GM21717 (cell line): Measurements from ENCODE around the gene MCEE.
"Not testable (repeated sequence)": the region's sequence is repeated elsewhere in the genome, so short reads cannot be mapped to it uniquely, and the experiment has no call there.

ENCODE experiments used
- ATAC-seq: cut with Tn5 transposase; IDR thresholded peaks from one replicate; pipeline ENCODE4 v1.9.1; 2021; ENCODE audit warnings: mild to moderate bottlenecking, moderate library complexity; ENCODE audit not compliant: unreplicated experiment

Gene MCEE

DNA sequence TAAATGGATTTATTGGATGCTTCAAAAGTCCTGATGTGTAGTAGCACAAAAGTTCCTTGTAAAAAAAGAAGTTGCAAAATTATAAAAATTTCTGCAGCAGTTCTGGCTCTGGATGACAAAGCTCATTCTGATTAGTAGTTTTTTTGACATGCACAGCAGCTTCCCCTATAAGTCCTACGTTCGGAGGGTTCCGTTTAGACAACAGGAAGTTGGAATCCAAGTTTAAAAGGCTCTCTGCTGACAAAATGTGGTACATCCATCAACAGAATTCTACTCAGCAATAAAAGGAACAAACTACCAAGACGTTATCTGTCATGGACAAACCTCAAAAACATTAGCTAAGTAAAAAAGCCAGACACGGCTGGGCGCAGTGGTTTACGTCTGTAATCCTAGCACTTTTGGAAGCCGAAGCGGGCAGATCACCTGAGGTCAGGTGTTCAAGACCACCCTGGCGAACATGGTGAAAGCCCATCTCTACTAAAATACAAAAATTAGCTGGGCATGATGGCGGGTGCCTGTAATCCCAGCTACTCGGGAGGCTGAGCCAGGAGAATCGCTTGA is 46.2 kb downstream of the MCEE start:
- ATAC-seq: not testable (repeated sequence)

DNA sequence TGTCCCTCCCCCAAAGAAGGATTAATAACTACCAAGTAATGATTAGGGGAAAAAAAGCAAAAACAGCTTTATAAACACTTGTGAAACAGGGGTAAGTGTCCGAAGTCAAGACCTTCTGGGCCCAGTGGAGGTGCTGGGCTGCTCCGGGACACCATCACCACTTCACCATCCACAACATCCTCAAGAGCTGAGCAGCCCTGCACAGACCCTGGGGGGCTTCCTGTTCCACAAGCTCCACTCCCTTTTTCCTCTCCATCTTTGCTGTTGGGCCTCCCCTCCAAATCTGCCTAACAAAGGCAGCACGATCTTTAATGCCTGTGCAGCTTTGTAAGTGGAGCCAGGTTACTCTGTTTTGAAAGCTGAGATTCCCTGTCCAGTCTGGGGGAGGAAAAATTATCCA is 46.7 kb downstream of the MCEE start:
- ATAC-seq: not testable (repeated sequence)

DNA sequence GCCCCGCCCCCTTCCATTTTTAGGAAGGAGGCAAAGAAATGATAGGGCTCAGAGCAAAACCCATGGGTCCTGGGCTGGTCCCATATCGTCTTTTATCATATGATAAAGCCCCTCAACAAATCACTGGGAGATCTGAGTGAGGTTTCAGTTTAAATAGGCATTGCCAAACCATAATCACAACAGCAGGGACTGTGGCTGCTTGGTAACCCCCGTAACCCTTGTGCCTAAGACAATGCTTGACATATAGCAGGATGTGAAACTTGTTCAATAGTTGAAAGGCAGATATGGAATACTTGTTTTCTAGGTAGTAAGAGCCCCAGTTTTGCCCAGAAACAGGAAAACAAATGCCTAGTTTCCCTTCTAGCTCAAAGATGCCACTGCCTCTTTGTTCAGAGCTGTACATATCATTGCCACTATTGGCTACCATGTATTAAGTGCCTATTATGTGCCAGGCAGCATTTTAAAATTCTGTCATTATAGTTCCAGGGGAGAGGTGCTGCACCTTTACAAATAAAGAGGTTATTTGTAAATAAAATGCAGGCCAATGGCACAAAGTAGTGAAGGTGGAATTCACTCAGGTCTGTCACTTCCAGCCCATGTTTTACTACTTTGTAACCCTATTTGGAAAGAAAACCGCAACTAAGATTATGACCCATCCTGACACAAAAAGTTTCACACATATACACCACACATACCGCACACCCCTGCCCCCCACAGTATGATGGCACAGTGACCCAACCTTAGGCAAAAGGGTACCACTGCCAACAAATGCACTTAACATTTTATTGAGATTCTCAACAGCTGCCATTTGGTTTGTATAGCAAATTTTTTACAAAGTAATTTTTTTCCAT is 47.4 kb downstream of the MCEE start:
- ATAC-seq: peak; percentile 44

DNA sequence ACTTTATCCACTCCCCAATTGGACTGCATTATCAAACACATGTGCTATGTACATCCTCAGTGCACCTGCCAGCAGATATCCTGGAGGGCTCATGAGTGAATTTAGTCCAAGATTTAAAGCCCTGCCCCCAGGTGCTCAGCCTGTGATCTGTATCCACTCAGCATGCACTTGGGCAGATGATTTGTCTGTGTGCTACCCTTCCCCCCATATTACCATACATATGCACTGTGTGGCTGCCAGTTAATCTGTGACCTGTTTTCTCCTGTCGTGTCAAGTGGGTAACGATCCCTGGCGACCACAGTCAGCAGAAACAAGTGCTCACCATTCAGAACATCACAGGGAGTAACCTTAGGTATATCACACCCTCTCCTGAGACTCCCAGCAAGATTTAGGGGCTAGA is 51.4 kb downstream of the MCEE start:
- ATAC-seq: no peak

DNA sequence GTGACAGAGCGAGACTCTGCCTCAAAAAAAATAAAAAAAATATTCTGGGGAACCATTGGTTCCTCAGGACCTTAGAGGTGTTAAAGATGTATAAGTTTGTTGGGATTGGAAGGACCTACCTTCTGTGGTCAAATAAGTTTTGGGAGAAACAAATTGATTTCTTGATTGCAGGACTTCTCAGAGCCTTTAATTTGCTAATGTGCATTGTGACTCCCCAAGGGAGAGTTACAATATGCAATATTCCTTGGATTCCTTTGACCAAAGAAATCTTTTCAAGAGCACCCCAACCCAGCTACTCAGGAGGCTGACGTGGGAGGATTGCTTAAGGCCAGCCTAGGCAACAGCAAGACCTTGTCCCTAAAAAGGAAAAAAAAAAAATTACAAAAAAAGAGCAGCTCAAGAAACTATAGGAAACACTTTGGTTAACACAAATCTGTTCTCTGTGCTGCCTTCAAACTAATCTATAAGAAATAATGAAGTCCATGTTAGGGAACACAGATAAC is 55.1 kb downstream of the MCEE start:
- no peak for ATAC-seq

DNA sequence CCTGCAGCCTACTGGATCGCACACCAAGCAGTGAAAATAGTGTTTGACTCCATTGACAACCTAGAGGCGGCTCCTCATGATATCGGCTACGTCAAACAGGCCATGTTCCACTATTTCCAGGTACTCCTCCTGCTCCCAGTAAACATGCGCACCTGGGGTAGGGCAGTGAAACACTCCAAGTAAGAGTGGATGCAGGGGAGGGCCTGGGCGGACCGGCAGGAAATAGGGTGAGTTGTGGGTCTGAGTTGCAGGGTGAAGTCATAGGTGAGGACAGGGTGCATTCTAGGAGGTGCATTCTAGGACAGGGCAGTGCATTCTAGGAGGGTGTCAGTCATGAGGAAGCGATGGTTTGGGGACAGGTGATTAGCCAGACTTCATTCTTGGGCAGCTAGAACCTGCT is 56.6 kb downstream of the MCEE start:
- no peak for ATAC-seq

DNA sequence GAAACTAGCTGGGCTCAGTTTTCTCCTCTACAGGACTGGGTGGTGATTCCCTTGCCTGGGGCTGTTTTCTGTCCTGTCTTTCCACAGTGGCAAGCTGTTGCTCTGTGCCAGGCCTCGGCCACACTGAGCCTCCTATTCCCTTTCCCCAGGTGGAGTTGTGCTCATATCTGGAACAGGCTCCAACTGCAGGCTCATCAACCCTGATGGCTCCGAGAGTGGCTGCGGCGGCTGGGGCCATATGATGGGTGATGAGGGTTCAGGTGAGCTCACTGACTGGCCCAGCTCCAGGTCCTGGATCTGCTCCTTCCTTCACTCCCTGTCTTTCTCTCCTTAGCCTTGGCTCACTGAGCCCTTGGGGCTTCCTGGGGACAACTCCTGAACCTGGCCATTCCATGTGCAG is 57.5 kb downstream of the MCEE start:
- ATAC-seq: no peak

DNA sequence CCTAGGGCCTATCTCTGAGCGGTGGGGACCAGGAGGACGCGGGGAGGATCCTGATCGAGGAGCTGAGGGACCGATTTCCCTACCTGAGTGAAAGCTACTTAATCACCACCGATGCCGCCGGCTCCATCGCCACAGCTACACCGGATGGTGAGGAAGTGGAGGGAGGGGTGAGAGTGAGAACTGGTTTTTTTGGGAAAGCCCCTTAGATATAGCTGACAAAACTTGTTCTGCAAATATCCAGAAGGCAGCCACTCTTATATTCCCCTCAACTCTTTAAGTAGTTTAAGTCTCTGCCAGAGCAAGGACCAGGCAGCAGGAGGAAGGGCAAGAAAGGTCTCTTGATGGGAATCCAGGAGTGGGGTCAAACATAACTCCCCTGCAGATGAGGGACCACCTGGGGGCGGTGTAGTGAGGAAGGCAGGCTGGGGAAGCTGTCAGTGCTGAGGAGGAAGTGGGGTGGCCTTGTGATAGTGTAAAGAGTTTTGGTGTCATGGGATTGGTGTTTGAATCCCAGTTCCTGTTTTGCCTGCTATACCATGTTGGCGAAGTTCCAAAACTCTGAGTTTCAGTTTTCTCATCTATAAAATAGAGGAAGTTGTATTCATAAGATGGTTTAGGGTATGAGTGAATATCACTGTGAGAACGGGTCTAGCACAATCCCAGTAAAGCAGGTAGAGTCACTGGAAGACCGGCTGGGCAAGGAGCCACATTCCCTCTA is 58.2 kb downstream of the MCEE start:
- peak; percentile 36 for ATAC-seq

DNA sequence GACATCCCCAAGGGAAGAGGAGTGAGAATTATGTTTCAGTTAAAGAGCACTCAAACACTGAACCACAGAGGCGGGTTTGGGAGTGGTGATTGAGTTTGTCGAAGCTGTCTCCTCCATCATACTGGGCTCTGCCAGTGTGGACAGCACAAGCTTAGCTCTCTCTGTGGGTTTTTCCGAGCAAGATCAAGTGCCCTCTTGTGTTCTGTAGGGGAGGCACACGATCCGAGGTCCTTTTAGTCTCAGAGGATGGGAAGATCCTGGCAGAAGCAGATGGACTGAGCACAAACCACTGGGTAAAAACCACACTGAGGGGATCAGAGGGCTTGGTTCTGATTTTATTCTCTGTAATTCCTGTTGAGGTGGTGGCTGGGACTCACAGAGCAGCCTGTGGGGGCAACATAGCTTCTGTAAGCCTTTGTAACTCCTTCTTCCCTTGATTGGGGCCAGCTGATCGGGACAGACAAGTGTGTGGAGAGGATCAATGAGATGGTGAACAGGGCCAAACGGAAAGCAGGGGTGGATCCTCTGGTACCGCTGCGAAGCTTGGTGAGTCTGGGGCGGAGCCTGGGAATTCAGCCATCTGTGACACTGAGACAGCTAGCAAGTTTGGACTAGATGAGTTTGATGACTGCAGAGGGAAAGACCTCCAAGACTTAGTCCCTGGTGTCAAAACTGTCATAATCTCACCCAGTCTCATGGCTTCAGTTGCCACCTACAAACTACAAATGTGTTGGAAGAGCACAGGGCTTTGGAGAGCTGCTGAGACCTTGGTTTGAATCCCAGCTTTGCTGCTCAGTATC is 59.5 kb downstream of the MCEE start:
- ATAC-seq: no peak

DNA sequence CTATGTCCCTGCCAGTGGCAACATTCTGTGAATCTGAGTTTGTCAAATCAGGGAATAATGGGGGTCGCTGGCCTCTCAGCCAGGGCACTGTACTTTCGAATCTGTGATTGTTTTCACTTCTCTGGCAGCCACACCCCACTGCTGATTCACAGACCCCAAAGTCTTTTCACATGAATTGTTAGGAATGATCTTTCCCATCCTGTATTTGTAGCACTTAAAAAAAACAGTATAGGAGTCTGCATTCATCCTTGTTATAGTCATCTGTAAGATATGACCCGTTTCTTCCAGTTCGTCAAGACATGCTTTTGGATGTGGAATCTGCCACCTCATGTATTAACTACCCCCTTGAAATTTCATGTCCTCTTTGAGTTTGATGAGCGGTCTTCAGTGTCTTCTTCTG is 60.7 kb downstream of the MCEE start:
- ATAC-seq: no peak

DNA sequence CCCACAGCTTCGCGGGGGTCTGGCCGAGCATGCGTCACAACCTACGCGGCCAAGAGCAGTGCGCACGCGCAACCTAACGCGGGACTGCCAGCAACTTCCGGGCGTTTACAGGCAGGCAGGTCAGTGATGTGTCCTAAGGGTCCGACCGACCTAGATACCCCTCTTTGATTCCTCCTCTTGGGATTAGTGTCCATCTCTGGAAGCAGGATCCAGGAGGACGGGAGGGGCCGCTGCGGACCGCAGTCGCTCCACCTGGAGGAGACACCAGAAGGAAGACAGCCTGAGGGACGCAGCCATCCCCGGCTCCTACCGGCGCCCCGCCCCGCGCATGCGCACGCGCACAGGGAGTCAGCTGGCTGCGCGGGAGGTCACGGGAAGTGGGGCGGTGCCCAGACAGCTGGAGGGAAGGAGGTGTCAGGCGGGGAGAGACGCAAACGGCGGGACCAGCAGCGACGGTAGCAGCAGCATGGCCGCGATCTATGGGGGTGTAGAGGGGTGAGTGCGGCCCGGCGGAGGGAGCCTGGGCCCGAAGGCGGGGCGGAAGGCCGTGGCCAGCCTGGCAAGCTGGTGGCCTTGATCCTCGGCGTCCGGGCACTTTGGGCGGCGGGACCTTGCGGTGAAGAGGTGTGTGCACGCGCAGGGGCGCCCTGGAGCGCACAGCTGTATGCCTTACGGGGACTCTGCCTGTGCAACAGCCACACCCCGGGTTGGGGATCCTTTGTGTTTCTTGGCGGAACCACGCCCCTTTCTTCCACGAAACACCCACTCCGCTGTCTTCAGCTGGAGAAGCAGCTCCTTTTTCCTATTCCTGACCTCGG is 61.6 kb downstream of the MCEE start, which contains the start of gene NAGK:
Gene NAGK (plus strand): TSS at position 431 of the 818 bp plus-strand sequence. CDS start 36 bp downstream, at position 467.
- peak; percentile 55 for ATAC-seq

DNA sequence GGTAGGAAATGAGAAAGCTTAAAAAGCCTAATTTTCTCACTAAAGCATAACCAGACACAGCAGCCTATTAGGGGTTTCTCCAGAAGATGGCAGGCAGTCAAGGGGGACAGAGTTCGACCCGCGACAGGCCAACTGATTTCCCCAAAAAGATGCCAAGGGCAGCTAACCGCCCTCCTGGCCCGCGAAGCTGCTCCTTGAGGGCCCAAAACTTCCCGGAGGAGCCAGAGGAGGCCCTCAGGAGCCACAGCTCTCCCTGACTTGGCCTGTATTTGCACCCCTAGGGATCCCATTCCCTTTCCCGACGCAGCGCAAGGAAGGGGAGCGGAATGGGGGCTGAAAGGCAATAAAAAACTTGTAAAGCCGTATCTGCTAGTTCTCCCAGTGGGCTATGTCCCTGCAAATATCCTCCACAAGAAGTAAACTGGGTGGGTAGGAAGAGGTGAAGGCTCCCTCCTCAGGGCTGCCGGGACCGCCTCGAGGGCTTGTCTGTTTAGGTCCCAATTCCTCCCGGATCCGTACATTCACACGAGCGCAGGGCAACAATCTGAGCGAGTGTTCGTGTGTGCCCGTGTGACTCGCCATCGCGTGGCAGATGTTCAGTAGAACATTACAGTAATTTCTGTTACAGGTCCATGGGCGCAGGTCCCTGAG is 62.3 kb downstream of the MCEE start:
- ATAC-seq: peak; percentile 5

DNA sequence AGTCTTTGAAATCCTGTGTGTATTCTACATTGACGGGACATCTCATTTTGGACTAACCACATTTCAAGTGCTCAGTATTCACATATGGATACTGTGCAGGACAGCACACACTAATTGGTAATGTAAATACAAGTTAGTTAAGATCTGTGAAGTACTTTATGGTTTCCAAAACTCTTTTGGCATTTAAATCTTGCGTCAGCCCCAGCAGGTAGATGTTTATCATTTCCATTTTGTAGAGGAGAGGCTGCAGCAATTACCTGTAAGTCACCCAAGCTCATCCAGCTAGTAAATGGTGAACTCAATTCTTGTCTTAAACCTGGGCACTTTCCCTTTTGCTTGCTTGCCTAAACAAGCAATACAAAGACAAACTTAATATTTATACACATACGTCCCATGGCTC is 63.2 kb downstream of the MCEE start:
- ATAC-seq: no peak

DNA sequence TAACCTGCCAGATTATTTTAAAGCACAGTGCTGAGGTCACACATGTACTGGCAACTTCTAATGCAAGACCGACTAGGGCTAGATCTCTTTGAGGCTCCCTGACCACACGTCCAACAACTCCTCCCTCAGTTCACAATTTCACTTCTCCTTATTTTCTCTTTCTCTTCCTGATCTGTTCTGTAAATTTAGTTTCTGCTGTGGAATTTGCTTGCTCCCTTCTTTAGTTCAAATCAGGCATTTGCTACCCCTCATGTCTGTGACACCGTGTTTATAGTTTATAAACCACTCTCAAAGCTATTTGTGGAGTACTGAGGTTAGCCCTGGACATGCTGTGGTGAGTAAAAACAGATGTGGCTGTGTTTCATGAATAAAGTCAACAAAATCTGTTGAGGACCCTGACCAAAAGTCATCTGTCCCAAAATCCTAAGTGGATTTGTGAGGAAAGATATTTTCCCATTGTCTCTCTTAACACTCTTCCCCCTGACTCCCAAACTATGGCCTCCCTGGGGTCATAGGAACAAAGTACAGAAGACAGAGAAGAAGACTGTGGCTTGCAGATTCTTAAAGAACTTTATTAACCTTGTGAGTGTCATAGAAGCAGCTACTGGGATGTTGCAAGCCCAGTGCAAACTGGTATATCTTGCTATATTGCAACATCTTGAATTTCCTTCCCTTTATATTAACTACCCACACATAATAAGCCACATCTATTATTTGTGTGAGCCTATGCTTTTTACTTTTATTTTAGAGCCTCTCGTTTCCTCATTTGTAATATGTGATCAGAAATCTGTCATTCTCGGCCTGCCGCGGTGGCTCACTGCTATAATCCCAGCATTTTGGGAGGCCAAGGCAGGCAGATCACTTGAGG is 65.0 kb downstream of the MCEE start:
- peak; percentile 23 for ATAC-seq

DNA sequence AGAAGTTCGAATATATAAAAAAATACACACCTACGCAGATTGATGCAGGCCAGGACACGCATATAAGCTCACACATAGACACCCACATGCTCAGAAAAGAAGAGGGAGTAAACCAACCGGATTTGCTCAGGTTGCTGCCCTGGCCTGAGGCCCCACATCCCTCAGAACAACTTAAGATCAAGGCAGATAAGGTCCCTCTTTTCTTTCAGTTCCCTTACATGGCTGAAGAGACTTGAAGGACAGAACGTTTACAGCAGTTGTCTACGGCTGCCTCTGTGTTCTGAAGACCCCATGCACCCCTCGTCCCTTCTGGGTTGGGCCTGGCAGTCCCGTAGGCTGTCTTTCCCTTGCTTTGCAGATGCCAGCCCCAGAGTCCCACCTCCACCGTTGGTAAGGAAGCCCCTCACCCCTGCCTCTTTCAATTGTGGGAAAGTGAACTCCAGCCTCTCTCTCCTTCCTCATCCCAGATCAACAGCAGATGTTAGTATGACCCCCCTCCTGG is 65.9 kb downstream of the MCEE start:
- no peak for ATAC-seq

DNA sequence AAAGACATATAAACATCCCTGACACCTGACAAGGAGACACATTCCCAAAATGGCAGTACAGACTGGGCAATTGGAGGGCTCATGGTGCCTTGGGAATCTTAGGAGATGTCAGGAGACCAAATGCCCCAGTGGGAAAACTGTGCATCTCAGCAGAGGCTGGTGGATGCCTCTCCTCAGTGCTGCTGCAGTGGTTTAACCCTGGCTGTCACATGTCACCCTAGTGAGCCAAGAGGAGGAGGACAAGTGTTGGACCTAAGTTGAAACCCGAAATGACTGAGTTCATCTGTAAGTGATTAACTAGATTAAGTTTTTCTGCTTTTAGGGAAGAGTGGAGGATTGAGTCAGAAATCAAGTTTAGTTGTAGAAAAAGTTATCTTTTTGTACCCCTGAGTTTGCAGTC is 66.8 kb downstream of the MCEE start:
- no peak for ATAC-seq

DNA sequence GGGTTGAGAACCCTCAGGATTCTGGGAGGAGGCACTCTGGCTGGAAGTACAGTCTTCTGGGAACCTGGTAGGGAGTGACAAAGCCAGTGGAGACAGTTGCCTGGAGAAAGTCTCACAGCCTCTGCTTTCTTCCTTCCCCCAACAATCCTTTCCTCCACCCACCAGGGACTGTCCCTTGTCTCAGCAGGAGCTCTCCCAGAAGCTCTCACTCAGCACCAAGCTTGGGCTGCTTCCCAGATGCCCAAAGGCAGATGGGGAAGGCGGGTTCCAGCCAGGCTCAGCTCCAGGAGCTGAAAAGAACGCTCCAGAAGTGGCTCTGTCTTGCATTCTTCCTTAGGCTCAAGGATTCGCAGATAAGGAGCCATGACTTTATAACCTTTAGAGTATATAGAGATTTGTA is 69.2 kb downstream of the MCEE start:
- ATAC-seq: no peak

DNA sequence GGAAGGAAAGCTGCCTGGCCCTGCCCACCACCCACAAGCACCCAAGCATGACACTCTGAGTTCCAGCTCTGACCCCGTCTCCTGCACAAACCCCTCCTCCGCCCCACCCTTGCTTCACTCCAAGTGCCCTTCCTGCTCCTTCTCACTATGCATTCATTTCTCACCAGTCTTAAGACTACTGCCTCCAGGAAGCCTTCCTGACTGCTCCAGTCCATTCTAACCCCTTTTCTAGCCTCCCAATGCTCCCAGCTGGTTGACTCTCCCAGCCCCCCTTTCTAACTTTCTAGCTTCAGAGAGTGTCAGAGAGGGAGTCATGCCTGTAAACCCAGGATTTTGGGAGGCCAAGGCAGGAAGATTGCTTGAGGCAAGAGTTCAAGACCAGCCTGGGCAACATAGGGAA is 69.8 kb downstream of the MCEE start:
- ATAC-seq: no peak
